ENCODE results near the gene ZNF808. TPM values are rescaled to one million over a fixed set of nuclear protein-coding genes. Genes with fewer than 3 reads are reported as not detected.
"Not testable (repeated sequence)": the region's sequence is repeated elsewhere in the genome, so short reads cannot be mapped to it uniquely, and the experiment has no call there.

The ZNF808 gene
- total RNA-seq, 2 experiments from 2014 or later, result 31.8 to 32.9 TPM

DNA sequence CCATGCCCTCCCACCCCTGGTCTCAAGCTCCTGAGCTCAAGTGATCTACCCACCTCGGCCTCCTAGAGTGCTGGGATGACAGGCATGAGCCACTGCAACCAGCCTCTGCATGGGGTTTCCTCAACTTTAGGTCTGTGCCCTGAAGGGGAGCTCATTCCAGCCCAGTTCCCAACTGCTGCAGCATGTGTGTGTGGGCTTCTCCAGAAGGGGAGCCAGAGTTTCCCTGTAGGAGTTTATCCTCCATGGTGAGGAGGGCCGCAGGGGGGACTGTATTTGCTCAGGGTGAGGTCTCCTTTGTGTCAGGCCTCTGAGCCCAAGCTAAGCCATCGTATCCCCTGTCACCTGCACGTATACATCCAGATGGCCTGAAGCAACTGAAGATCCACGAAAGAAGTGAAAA, 11.3 kb upstream of the ZNF808 start:
- Mint-ChIP-seq H3K36me3 (peaks cover 48% of the 10 kb centered on the region), H3K27me3 (peaks cover 1% of the 10 kb centered on the region), H3K4me1 (ENCODE audit: low read depth) (peaks cover 2% of the 10 kb centered on the region), H3K27ac (no peak overlapping the region), H3K9me3 (peaks cover 70% of the 10 kb centered on the region), H3K4me3 (no peak overlapping the region)
- ChIA-PET POLR2A (no interaction called here), CTCF (no interaction called here)
- intact Hi-C loops (cut with micrococcal nuclease), result no loop called here
- DNase-seq, result no peak

DNA sequence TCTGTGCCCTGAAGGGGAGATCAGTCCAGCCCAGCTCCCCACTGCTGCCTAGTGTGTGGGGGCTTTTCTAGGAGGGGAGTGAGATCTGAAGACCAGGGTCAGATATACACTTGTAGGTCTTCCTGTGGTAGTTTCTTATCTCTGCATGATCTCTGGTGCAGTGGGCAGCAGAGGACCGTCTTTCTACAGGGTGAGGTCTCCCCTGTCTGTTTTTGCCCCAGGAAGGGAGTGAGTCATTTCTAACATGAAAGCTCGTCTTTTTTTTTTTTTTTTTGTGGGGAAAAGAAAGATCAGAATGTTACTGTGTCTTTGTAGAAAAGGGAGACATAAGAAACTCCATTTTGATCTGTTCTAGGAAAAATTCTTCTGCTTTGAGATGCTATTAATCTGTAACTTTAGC, 8.8 kb upstream of the ZNF808 start:
- Mint-ChIP-seq H3K4me3 (no peak overlapping the region), H3K27ac (no peak overlapping the region), H3K9me3 (peaks cover 63% of the 10 kb centered on the region), H3K27me3 (peaks cover 1% of the 10 kb centered on the region), H3K4me1 (ENCODE audit: low read depth) (peaks cover 2% of the 10 kb centered on the region), H3K36me3 (peaks cover 35% of the 10 kb centered on the region)
- POLR2A ChIA-PET, result no interaction called here
- DNase-seq, result no peak
- intact Hi-C loops (cut with micrococcal nuclease), result no loop called here
- CTCF ChIA-PET, result no interaction called here

DNA sequence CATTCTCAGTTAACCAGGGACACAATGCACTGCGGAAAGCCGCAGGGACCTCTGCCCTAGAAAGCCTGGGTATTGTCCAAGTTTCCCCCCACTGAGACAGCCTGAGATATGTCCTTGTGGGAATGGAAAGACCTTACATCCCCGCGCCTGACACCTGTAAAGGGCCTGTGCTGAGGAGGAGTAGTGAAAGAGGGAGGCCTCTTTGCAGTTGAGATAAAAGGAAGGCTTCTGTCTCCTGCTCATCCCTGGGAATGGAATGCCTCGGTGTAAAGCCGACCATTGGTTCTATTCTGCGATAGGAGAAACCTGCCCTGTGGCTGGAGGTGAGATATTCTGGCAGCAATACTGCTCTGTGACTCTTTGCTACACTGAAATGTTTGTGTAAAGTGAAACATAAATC, 8.3 kb upstream of the ZNF808 start:
- intact Hi-C loops (cut with micrococcal nuclease); H3K4me3 Mint-ChIP-seq; H3K4me1 Mint-ChIP-seq (ENCODE audit: low read depth); DNase-seq; CTCF ChIA-PET; H3K27ac Mint-ChIP-seq; H3K27me3 Mint-ChIP-seq; POLR2A ChIA-PET: not testable (repeated sequence)
- Mint-ChIP-seq H3K36me3 (peaks cover 30% of the 10 kb centered on the region), H3K9me3 (peaks cover 58% of the 10 kb centered on the region)

DNA sequence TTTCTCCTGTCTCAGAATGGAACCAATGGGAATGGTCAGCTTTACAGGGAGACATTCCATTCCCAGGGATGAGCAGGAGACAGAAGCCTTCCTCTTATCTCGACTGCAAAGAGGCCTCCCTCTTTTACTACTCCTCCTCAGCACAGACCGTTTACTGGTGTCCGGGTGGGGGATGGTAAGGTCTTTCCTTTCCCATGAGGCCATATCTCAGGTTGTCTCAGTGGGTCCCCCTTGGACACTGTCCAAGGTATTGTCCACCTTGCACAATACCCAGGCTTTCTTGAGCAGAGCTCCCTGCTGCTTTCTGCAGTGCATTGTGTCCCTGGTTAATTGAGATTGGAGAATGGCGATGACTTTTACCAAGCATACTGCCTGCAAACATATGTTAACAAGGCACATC, 7.5 kb upstream of the ZNF808 start:
- CTCF ChIA-PET, result no interaction called here
- POLR2A ChIA-PET, result no interaction called here
- H3K27ac Mint-ChIP-seq, result no peak overlapping the region
- peaks cover 2% of the 10 kb centered on the region for H3K4me1 Mint-ChIP-seq (ENCODE audit: low read depth)
- H3K4me3 Mint-ChIP-seq, result no peak overlapping the region
- no peak for DNase-seq
- peaks cover 52% of the 10 kb centered on the region for H3K9me3 Mint-ChIP-seq
- H3K27me3 Mint-ChIP-seq, result peaks cover 1% of the 10 kb centered on the region
- intact Hi-C loops (cut with micrococcal nuclease), result no loop called here
- peaks cover 25% of the 10 kb centered on the region for H3K36me3 Mint-ChIP-seq

DNA sequence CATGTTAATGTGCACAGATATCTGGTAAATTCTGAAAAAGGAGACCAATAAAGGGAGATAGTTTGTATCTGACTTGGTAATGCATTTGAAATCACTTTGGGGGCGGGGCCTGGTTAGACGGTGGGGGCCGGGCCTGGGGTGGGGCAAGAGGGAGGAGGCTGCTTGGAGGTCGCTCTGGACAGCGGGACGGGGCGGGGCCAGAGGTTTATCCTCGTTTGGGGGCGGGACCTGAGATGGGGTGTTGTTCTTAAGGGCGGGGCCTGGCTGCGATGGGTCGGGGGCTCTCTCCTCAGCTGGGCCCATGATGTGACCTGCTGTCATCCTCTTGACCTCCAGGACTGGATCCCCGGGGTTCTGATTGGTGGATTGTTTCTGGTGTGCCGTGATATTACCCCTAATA, 4.9 kb upstream of the ZNF808 start:
- Mint-ChIP-seq H3K4me3 (no peak overlapping the region), H3K36me3 (peaks cover 8% of the 10 kb centered on the region), H3K9me3 (peaks cover 33% of the 10 kb centered on the region), H3K27me3 (no peaks in the 10 kb centered on the region), H3K4me1 (ENCODE audit: low read depth) (peaks cover 5% of the 10 kb centered on the region), H3K27ac (no peak overlapping the region)
- intact Hi-C loops (cut with micrococcal nuclease), result no loop called here
- POLR2A ChIA-PET, result no interaction called here
- CTCF ChIA-PET, result no interaction called here
- DNase-seq, result no peak

DNA sequence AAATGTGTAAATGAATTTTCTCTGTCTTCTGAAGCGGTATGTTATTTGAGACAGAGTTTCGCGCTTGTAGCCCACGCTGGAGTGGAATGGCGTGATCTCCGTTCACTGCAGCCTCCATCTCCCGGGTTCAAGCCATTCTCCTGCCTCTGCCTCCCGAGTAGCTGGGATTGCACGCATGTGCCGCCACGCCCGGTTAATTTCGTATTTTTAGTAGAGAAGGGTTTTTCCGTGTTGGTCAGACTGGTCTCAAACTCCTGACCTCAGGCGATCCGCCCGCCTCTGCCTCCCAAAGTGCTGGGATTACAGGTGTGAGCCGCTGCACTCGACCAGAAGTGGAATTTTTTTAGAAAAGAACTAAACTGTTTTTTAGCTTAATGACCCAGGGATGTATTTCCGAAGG, 3.4 kb upstream of the ZNF808 start:
- intact Hi-C loops (cut with micrococcal nuclease), result no loop called here
- POLR2A ChIA-PET, result no interaction called here
- H3K4me1 Mint-ChIP-seq (ENCODE audit: low read depth), result peaks cover 13% of the 10 kb centered on the region

DNA sequence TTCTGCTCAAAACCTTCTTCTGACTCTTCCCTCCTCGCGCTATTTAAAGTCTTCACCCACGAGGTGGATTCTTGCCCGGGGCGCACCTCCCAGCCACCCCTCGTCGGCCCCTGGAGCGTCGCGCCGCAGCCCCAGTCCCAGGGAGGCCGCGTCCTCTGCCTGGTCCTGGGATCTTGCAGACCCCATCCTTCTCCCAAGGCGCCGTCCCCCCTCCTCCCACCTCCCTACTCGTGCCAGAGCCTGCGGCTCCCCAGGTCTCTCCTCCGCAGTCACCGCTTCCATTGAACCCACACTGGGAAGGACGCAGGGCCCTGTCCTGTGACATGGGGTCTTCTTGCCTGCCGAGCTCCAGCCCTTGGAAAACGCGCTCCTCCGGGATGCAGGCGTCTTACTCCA, 486 bp downstream of the ZNF808 start:
- POLR2A ChIA-PET, result no interaction called here

More for the DNA sequence above, 3.4 kb upstream of the ZNF808 start:
- Mint-ChIP-seq H3K36me3 (peaks cover 9% of the 10 kb centered on the region), H3K9me3 (peaks cover 26% of the 10 kb centered on the region), H3K4me3 (no peak overlapping the region), H3K27me3 (no peaks in the 10 kb centered on the region), H3K27ac (no peak overlapping the region)
- no peak for DNase-seq
- CTCF ChIA-PET, result no interaction called here

DNA sequence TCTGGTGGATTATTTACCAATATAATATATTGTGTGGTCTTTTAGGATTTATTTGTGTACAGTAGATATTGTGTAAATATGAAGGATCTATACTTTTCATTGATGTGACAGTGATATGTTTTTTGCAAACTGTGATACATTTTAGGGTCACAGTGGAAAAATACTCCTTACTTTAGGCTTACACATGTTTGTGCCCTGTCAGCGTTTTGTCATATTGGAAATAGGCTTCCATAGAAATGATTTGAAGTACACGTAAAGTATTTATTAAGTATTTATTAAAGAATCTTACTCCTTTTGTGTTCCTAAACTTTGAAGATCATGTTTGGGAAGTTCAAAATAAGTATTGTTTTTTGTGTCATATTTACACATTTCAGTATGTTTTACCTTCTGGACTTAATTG, 5.0 kb downstream of the ZNF808 start:
- Mint-ChIP-seq H3K4me3 (no peak overlapping the region), H3K27ac (no peak overlapping the region), H3K27me3 (no peaks in the 10 kb centered on the region), H3K36me3 (peaks cover 28% of the 10 kb centered on the region), H3K4me1 (ENCODE audit: low read depth) (peaks cover 31% of the 10 kb centered on the region), H3K9me3 (no peaks in the 10 kb centered on the region)
- intact Hi-C loops (cut with micrococcal nuclease), result no loop called here
- DNase-seq, result no peak
- POLR2A ChIA-PET, result no interaction called here
- CTCF ChIA-PET, result no interaction called here

More for the DNA sequence above, 486 bp downstream of the ZNF808 start:
- Mint-ChIP-seq H3K27ac (peak overlapping the region; percentile 92), H3K27me3 (no peaks in the 10 kb centered on the region), H3K9me3 (peaks cover 3% of the 10 kb centered on the region), H3K4me1 (ENCODE audit: low read depth) (peaks cover 19% of the 10 kb centered on the region), H3K4me3 (peak overlapping the region; percentile 96), H3K36me3 (peaks cover 19% of the 10 kb centered on the region)
- DNase-seq, result peak; percentile 11
- intact Hi-C loops (cut with micrococcal nuclease), result loop anchor here (1.0 to 5.0 kb wide), 11 partner anchors 7 to 631 kb away; partner anchors contain the start of genes ZNF160, ZNF347, ZNF528 and ZNF611
- CTCF ChIA-PET, result no interaction called here

DNA sequence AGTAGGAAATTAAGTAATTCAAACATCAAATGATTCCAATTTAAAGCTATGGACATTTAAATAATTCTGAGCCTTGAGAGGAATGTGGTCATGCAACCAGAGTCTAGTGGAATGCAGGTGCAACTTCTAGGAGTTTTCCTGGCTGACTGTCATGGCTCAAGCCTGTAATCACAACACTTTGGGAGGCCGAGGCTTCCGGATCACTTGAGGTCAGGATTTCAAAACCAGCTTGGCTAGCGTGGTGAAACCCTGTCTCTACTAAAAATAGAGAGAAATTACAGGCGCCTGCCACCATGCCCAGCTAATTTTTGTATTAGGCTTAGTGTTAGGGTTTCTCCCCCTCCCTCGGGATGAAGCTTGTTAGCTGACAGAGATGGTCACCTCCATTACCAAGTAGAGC, 6.4 kb downstream of the ZNF808 start:
- H3K4me3 Mint-ChIP-seq, result no peak overlapping the region
- CTCF ChIA-PET, result no interaction called here

DNA sequence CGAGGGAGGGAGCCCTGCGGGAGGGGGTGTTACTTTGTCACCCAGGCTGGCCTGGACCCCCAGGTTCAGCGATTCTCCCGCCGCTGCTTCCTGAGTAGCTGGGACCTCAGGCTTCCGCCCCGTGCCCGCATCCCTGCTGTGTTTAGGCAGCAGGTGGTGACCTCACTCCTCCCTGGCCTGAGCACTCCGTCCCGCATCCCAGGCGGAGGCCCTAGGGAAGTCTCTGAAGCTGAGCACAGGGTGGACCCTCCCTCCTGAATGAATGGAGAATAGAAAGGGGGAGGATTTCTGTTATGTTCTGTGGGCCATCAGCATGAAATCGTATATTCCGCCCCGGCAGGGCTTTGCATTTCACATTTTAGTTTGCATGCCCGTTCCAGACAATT, 7.9 kb downstream of the ZNF808 start:
- H3K9me3 Mint-ChIP-seq, POLR2A ChIA-PET, H3K27me3 Mint-ChIP-seq, CTCF ChIA-PET: not testable (repeated sequence)
- intact Hi-C loops (cut with micrococcal nuclease), result loop anchor here (1.0 to 5.0 kb wide), 4 partner anchors 8 to 199 kb away; partner anchors contain the start of genes ZNF611, ZNF701, ZNF808 and ZNF83
- peak; percentile 29 for DNase-seq
- Mint-ChIP-seq H3K27ac (peak overlapping the region; percentile 91), H3K36me3 (peaks cover 32% of the 10 kb centered on the region), H3K4me3 (peak overlapping the region; percentile 80), H3K4me1 (ENCODE audit: low read depth) (peaks cover 25% of the 10 kb centered on the region)

More for the DNA sequence above, 6.4 kb downstream of the ZNF808 start:
- Mint-ChIP-seq H3K36me3 (peaks cover 28% of the 10 kb centered on the region), H3K4me1 (ENCODE audit: low read depth) (peaks cover 26% of the 10 kb centered on the region), H3K27ac (no peak overlapping the region), H3K9me3 (peaks cover 4% of the 10 kb centered on the region), H3K27me3 (no peaks in the 10 kb centered on the region)
- DNase-seq, result no peak
- intact Hi-C loops (cut with micrococcal nuclease), result loop anchor here (2.0 kb wide), 1 partner anchor 201 kb away; the partner anchor contains the start of gene ZNF611
- POLR2A ChIA-PET, result no interaction called here

DNA sequence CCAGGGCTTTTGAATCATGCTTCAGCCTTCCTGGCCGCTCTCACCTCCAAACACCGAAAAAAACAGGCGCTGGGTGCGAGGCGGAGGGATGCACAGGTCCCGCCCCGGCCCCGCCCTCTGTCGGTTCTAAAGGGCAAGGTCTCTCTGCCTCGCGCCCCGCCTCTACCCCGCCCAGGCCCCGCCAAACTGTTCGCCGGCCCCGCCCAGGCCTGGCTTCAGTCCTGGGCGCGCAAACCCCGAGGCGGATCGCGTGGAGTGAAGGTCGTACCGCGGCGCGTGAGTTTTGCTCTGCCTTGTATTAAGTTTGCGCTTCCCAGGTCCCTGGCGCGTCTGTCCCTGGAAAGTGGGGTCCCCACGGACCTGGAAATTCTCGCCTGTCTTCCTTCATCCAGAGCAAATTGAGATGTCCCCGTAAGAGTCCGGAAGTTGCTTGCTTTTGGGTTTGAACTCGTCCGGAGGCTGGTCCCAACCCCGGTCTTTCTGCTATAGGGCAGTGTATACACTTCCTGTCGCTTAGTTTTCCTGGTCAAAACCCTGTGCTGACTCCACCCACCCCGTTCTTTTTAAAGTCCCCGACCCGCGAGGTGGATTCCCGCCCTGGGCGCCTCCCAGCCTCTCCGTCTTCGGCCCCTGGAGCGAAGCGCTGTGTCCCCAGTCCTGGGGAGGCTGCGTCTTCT, 8.4 kb downstream of the ZNF808 start:
- intact Hi-C loops (cut with micrococcal nuclease), result loop anchor here (1.0 to 5.0 kb wide), 5 partner anchors 9 to 199 kb away; partner anchors contain the start of genes ZNF611, ZNF701, ZNF808 and ZNF83
- ChIA-PET POLR2A (no interaction called here), CTCF (no interaction called here)
- H3K4me3 Mint-ChIP-seq, result peak overlapping the region; percentile 80
- peak overlapping the region; percentile 91 for H3K27ac Mint-ChIP-seq
- H3K4me1 Mint-ChIP-seq (ENCODE audit: low read depth), result peaks cover 22% of the 10 kb centered on the region
- peaks cover 35% of the 10 kb centered on the region for H3K36me3 Mint-ChIP-seq
- peaks cover 12% of the 10 kb centered on the region for H3K9me3 Mint-ChIP-seq
- DNase-seq, result peak; percentile 96
- H3K27me3 Mint-ChIP-seq, result no peaks in the 10 kb centered on the region

DNA sequence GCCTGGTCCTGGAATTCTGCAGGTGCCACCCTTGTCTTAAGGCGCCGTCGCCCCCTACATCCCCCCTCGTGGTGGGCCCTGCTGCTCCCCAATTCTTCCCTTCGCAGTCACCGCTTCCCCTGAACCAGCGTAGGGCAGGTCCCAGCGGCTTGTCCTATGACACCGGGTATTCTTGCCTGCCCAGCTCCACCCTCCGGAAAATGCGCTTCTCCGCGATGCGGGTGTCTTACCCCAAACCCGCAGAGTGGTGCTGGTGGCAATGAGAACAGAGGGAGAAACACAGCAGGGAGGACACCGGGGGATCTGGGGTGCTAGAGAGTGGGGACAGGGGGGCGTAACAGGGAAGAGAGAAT, 9.0 kb downstream of the ZNF808 start:
- Mint-ChIP-seq H3K9me3 (peaks cover 12% of the 10 kb centered on the region), H3K27me3 (no peaks in the 10 kb centered on the region), H3K4me1 (ENCODE audit: low read depth) (peaks cover 22% of the 10 kb centered on the region), H3K4me3 (peak overlapping the region; percentile 80), H3K27ac (peak overlapping the region; percentile 91), H3K36me3 (peaks cover 37% of the 10 kb centered on the region)
- POLR2A ChIA-PET, result no interaction called here
- peak; percentile 67 for DNase-seq
- intact Hi-C loops (cut with micrococcal nuclease), result loop anchor here (2.0 to 5.0 kb wide), 2 partner anchors 64 to 101 kb away; partner anchors contain the start of gene ZNF83
- CTCF ChIA-PET, result no interaction called here

DNA sequence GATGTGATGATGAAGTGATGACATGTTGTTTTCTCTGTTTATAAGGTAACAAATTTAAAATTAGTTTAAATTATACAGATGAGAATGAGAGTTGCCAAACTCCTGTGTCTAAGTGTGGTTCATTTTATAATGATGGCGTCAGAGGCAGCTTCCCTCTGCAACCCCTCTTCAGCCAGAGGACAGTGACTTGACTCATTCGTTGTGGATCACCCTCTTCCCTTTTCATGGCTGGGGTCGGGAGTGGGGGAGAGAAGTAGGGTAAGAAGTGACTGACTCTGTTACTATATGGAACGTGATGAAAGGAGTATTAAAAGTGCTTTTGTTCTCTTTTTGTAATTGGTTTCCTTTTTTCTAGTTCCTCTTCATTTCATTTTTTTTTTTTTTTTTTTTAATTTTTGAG, 11.3 kb downstream of the ZNF808 start:
- intact Hi-C loops (cut with micrococcal nuclease), result loop anchor here (5.0 kb wide), 1 partner anchor 98 kb away; the partner anchor contains the start of gene ZNF83
- DNase-seq, H3K4me3 Mint-ChIP-seq, H3K27me3 Mint-ChIP-seq, POLR2A ChIA-PET, CTCF ChIA-PET, H3K27ac Mint-ChIP-seq: not testable (repeated sequence)
- Mint-ChIP-seq H3K36me3 (peaks cover 46% of the 10 kb centered on the region), H3K9me3 (peaks cover 12% of the 10 kb centered on the region), H3K4me1 (ENCODE audit: low read depth) (peaks cover 39% of the 10 kb centered on the region)
